GM19239 (cell line): ENCODE results near the gene OOSP1.
A peak's percentile ranks its signal among the peaks of the same experiment; 100 is the strongest.
"Not testable (repeated sequence)": the region's sequence is repeated elsewhere in the genome, so short reads cannot be mapped to it uniquely, and the experiment has no call there.

ENCODE experiments used
- DNase-seq: peaks from one replicate; pipeline ENCODE4 v3.0.0; 2011; ENCODE audit warnings: low spot score; ENCODE audit not compliant: insufficient read length
- FAIRE-seq: peaks from 2 replicates; lab custom pipeline; 2011; peaks lifted over from hg19 to GRCh38; lab: Jason Lieb, UNC

Gene OOSP1, protein sequence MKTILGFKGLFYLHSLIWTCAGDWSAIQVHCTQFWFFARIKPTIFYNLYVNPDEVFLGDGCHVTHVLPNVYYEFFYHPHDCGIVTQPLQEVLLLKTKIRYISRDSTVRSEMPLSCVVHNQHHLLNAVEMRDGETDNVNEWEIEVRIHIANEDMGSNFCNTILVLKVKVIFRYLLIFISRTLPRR

GRCh38 chr11:59938132-59938531, at the start of gene OOSP1:
Gene OOSP1 (plus strand): TSS chr11:59938432. CDS start chr11:59938455, 23 bp downstream.
- DNase-seq (no peak), FAIRE-seq (no peak)

GRCh38 chr11:59891781-59892181, 46.5 kb upstream of the OOSP1 start:
- DNase-seq (no peak), FAIRE-seq (no peak)

DNA sequence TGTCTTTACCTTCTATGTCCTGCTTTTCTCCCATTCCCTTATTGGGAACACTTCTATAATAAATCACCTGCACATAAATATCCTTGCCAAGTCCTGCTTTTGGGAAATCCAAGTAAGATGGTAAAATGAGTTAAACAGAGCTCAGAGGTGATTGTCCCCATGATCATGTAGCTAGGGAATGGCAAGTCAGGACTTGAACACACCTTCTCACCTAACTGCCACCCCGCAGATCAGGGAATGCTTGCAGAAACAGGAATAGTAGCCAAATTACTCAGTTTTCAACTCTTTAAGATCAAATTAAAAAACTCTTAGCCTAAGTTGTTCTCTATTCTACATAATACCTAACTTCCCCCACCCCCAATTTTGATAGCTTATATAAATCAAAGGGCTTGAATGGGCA, 43.6 kb upstream of the OOSP1 start:
- no peak for FAIRE-seq
- no peak for DNase-seq

DNA sequence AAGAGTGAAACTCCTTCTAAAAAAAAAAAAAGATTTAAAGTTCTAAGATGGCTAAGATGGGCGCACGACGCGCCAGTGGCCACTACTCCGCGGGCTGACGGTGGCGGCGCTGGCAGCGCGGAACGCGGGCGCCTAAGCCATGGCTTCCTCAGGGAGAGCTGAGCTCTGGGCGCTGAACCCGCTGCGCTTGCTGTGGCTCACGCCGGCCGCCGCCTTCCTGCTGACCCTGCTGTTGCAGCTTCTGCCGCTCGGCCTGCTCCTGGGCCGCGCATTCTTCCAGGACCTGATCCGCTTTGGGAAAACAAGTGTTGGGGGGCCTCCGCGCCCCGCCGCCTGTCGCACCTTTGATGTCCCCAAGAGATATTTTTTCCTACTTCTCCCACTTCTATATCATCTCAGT, 40.2 kb upstream of the OOSP1 start:
- DNase-seq, result no peak
- FAIRE-seq, result no peak

GRCh38 chr11:59898650-59899049, 39.6 kb upstream of the OOSP1 start:
- DNase-seq (no peak), FAIRE-seq (no peak)

- no peak for DNase-seq
- FAIRE-seq, result no peak
Measured at GRCh38 chr11:59899532-59899931, 38.7 kb upstream of the OOSP1 start.

GRCh38 chr11:59900366-59901126, 37.7 kb upstream of the OOSP1 start:
- no peak for FAIRE-seq
- DNase-seq, result no peak

DNA sequence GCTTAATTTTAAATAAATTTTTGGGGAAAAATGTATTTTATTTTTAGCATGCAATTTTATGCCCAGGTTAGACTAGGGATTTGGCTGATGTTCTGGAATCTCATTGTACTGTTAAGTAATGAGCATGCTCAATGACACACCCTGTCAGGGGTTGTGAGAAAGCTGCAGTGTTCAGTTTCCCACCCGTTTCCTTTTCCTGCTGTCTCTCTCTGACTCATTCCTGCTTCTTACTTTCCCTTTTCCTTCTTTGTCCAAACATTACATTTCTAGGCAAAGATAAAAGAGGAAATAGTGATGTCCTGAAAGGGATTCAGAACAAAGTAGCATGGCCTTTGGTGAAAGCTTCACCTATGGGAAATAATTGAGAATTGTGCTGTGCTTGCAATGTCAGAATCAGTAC, 36.9 kb upstream of the OOSP1 start:
- FAIRE-seq (no peak), DNase-seq (no peak)

DNA sequence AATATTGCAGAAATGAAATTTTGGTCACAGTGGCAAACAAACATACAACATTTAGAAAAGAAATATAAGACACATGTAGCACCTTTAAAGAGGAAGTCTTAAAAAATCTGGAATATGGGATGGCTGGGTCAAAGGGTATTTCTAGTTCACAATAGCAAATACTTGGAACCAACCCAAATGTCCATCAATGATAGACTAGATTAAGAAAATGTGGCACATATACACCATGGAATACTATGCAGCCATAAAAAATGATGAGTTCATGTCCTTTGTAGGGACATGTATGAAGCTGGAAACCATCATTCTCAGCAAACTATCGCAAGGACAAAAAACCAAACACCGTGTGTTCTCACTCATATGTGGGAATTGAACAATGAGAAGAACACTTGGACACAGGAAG, 34.7 kb upstream of the OOSP1 start:
- DNase-seq, result not testable (repeated sequence)

DNA sequence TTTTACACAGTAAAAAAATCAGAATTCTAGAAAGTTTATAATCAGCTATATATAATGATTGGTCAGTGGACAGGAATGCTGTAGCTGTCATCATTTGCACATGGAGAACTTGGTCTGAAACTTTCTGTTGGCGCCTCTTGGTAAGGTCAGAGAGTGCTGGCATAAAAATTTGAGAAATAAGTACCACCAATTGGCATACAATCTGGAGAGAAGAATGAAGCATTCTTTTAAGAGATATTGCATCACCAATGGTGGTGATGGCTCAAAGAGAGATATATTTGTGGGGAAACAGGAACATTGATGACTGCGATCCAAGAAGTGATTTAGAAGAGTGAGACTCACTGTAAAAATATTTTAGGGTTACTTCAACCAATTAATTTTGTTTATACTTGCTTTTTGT, 19.8 kb upstream of the OOSP1 start:
- FAIRE-seq, result no peak

More for the DNA sequence above, 34.7 kb upstream of the OOSP1 start:
- not testable (repeated sequence) for FAIRE-seq

GRCh38 chr11:59918987-59919589, 19.1 kb upstream of the OOSP1 start:
- peak; percentile 48 for FAIRE-seq
- no peak for DNase-seq

More for the DNA sequence above, 19.8 kb upstream of the OOSP1 start:
- DNase-seq, result no peak

- DNase-seq, result no peak
- no peak for FAIRE-seq
Measured at GRCh38 chr11:59923813-59924212, 14.4 kb upstream of the OOSP1 start.

DNA sequence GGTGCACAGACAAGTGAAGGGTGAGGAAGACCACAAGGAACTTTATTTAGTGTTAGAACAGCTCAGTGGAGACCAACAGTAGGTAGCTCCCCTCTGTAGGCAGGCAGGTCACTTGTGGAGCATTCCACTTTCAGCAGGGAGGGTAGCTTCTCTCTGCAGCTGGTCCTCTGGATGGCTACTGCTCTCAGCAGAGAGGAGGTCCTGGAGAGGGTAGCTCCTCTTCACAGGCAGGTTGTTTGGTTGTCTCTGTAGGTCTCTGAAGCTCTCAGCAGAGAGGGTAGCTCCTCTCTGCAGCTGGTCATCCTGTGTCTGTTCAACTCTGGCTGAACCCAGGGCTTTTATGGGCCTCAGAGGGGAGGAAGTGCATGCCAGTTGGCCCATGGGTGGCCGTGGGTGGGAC, 6.5 kb upstream of the OOSP1 start:
- FAIRE-seq (no peak), DNase-seq (no peak)

GRCh38 chr11:59938718-59939117, 486 bp downstream of the OOSP1 start:
- FAIRE-seq (no peak), DNase-seq (no peak)

- DNase-seq (no peak), FAIRE-seq (no peak)
Measured at GRCh38 chr11:59939482-59939881, 1.2 kb downstream of the OOSP1 start.

- DNase-seq (no peak), FAIRE-seq (no peak)
Measured at GRCh38 chr11:59941091-59941490, 2.9 kb downstream of the OOSP1 start.

DNA sequence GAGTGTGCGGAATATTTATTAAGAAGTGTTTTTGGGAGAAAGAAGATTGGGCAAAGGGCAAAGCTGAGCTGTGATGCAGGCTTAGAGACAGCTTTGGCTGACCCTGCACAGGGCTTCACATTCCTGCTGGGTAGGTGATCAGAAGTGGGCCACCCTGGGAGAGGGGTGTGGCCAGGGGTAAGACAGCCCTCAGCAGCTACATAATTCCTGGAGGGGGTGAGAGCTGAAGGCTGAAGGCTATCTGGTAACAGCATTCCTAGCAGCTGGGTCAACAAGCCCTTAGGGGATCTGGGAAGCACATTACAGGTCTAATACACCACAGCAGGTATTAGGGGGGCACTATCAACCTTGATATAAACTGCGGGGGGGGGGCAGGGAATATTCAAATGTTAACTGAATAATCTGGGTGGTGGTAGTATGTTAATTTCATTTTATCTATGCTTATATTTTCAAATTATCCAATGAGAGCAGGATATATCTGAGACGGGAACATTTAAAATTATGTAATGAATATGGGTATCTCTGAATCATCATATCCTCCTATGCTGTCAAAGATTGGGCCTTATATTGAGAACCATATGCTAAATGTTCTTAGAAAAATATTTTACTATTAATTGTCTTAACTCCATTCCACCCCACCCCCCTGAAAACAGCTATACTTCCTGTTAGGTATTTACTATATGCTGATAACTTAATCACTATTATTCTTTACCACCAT, 5.9 kb downstream of the OOSP1 start:
- FAIRE-seq (no peak), DNase-seq (no peak)

GRCh38 chr11:59944720-59945119, 6.5 kb downstream of the OOSP1 start:
- no peak for DNase-seq
- FAIRE-seq, result no peak

GRCh38 chr11:59953463-59954218, 15.4 kb downstream of the OOSP1 start:
- DNase-seq, result no peak
- no peak for FAIRE-seq

DNA sequence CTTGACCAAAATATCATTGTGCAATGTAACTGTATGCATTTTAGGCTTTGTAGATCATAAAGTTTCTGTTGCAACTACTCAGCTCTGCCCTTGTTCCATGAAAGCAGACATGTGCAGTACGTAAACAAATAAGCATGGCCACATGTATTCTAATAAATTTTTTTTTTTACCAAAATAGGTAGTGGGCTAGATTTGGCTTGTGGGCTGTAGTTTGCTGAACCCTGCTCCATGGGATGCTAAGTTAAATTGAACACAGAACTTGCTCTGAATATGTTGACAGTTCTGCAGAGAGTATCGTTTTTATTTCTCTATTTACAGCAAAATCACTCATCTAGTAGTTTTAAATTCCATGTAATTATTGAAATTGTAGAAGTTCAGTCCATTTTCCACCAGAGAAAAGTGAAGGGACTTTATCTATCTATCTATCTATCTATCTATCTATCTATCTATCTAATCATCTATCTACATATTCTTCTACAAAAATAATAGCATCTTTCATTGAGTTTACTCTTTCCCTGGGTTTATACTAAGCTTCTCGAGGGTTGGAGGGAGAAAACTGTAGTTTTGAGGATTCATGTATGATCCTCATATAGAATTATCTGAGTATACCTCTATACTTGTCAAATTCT, 16.1 kb downstream of the OOSP1 start:
- DNase-seq (no peak), FAIRE-seq (no peak)
